OCI-LY7 (cell line): ENCODE results near the gene GMPS. TPM values are rescaled to one million over a fixed set of nuclear protein-coding genes. Genes with fewer than 3 reads are reported as not detected.

Experiments
- BruUV-seq: library from RNA; stranded (reverse); fragments of 400-500 nt; replicated peaks from 2 replicates; lab custom pipeline; 2021; lab: Mats Ljungman, UMichigan
- CTCF ChIA-PET: fragments of 300-600 bp; sonication (Branson Sonifier 250); formaldehyde crosslinking; loops from one replicate; lab custom pipeline; 2022; ENCODE audit warnings: antibody characterized with exemption; ENCODE audit not compliant: unreplicated experiment; lab: Charles Lee
- POLR2A ChIA-PET: fragments of 300-600 bp; sonication (Branson Sonifier 250); formaldehyde crosslinking; loops from one replicate; lab custom pipeline; 2022; ENCODE audit warnings: antibody characterized with exemption; lab: Charles Lee
- DNase-seq: peaks from one replicate; pipeline ENCODE4 v3.0.0-alpha.2; 2015; ENCODE audit warnings: low spot score
- H2AFZ ChIP-seq: fragments of 200-600 bp; sonication (generic), shearing (Covaris generic); 2 replicates; pipeline ENCODE4 v1.6.1; 2014; ENCODE audit warnings: mild to moderate bottlenecking, antibody characterized with exemption, low read length, moderate library complexity
- H3K27ac ChIP-seq: fragments of 200-600 bp; sonication (generic); 2 replicates; pipeline ENCODE4 v1.5.1; 2014; ENCODE audit warnings: mixed run types, low read depth, mild to moderate bottlenecking, moderate library complexity, low read length, inconsistent platforms; ENCODE audit not compliant: poor library complexity, severe bottlenecking
- H3K36me3 ChIP-seq: fragments of 200-600 bp; sonication (generic); 2 replicates; pipeline ENCODE4 v1.6.1; 2014; ENCODE audit warnings: mild to moderate bottlenecking, antibody characterized with exemption, low read length, moderate library complexity, mixed read lengths; ENCODE audit not compliant: insufficient read depth
- H3K4me1 ChIP-seq: fragments of 200-600 bp; sonication (generic); 2 replicates; pipeline ENCODE4 v1.5.1; 2014; ENCODE audit warnings: mild to moderate bottlenecking, low read length; ENCODE audit not compliant: insufficient read depth, poor library complexity, severe bottlenecking
- H3K4me2 ChIP-seq: fragments of 200-600 bp; sonication (generic); 2 replicates; pipeline ENCODE4 v1.6.1; 2014; ENCODE audit warnings: mild to moderate bottlenecking, low read length
- H3K4me3 ChIP-seq: fragments of 200-600 bp; sonication (generic); 2 replicates; pipeline ENCODE4 v1.5.1; 2014; ENCODE audit warnings: mild to moderate bottlenecking, low read depth, low read length; ENCODE audit not compliant: poor library complexity, severe bottlenecking
- H3K79me2 ChIP-seq: fragments of 200-600 bp; sonication (generic); 2 replicates; pipeline ENCODE4 v1.6.1; 2016; ENCODE audit warnings: low read depth, mild to moderate bottlenecking, low read length, moderate library complexity, mixed read lengths; ENCODE audit not compliant: insufficient read depth
- H3K9me2 ChIP-seq: fragments of 200-600 bp; sonication (generic); 2 replicates; pipeline ENCODE4 v1.6.1; 2016; ENCODE audit warnings: mild to moderate bottlenecking, low read length, mixed read lengths; ENCODE audit not compliant: insufficient read depth
- H3K9me3 ChIP-seq: fragments of 200-600 bp; sonication (generic); 2 replicates; pipeline ENCODE4 v1.6.1; 2014; ENCODE audit warnings: mild to moderate bottlenecking, mixed run types, low read length, mixed read lengths
- H4K20me1 ChIP-seq: fragments of 200-600 bp; sonication (generic); 2 replicates; pipeline ENCODE4 v1.6.1; 2014; ENCODE audit warnings: mild to moderate bottlenecking, antibody characterized with exemption, low read length, moderate library complexity, mixed read lengths; ENCODE audit not compliant: insufficient read depth
- EZH2phosphoT487 ChIP-seq: fragments of 200-600 bp; sonication (generic); IDR thresholded peaks from 2 replicates; pipeline ENCODE4 v1.6.1; 2018; ENCODE audit warnings: low read depth, borderline replicate concordance, mild to moderate bottlenecking, mixed run types, antibody characterized with exemption, low read length, moderate library complexity, mixed read lengths
- intact Hi-C: fragments of 100-400 bp; cut with micrococcal nuclease; formaldehyde crosslinking; loops from one replicate; pipeline ENCODE4 v1.10.0; 2022; ENCODE audit not compliant: unreplicated experiment
- total RNA-seq, 2 experiments: library from RNA; depleted of rRNA in 1 of 2; stranded (reverse); fragments of >200 nt in 1 of 2; shearing (Covaris generic) in 1 of 2; gene quantifications; 2 replicates each; pipeline ENCODE4 v1.2.3, GENCODE V29; 2014 to 2022
- TF ChIP-seq, protein P1 (sequence below): fragments of 200-600 bp; sonication (generic); conservative IDR thresholded peaks from 2 replicates; pipeline ENCODE4 v1.5.1; 2014; ENCODE audit warnings: mild to moderate bottlenecking, antibody characterized with exemption, low read length, moderate library complexity, mixed read lengths

Gene GMPS
- total RNA-seq, 2 experiments from 2014 or later: 37.6 to 116 TPM

DNA sequence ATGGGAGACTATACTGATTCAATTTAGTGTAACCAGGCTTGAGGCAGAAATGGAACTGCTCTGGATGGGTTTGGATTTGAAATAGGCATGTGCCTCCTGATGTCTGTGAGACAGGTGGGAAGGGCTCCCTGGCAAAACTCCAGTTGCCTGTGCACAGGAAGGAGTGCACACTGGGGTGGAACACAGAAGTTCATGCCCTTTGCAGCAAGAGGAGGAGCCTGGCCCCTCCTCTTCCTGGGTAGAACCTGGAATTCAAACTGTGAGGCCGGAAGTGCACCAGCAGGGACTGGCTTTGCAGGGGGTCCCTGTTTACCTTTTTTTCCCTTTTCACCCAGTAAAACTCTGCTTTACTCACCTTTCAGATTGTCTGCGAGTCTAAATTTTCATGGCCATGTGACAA is 99.9 kb downstream of the GMPS start:
- CTCF ChIA-PET: no interaction called here

DNA sequence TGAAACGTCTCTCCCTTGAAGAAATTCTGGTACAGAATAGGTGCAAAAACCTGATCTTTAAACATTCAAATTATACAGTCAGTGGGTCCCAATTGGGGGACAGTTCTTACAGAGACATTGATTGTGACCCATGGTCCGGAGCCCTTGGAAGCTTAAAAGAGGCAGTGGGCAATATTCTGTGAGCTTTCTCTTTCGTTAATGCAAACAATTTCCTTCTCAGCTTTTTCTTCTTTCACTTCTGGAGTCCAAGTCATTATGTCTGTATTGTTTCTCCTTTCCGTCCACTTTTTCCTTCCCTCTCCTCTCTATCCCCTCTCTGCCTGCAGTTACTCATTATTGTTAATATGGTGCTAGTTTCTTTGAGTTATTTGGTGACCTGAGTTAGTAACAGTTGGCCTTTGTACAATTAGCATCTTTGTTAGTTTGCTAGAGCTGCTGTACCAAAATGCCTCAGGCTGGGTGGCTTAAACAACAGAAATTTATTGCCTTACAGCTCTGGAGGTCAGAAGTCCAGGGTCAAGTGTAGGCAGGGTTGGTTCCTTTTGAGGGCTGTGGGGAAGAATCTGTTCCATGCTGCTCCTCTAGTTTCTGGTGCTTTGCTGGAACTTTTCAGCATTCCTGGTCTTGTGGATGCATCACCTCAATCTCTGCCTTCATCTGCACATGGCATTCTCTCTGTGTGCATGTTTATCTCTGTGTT is 102.6 kb downstream of the GMPS start:
- Histone ChIP-seq H3K9me3 (no peaks in the 10 kb centered on the region), H3K4me3 (no peak overlapping the region), H3K79me2 (no peaks in the 10 kb centered on the region), H3K4me2 (no peak overlapping the region), H4K20me1 (no peaks in the 10 kb centered on the region), H3K27ac (no peak overlapping the region), H3K4me1 (no peaks in the 10 kb centered on the region), H3K36me3 (no peaks in the 10 kb centered on the region), H2AFZ (no peak overlapping the region), H3K9me2 (no peaks in the 10 kb centered on the region)
- BruUV-seq: no TSS peak
- ChIA-PET CTCF (no interaction called here), POLR2A (interaction anchor here (0.6 kb wide), 1 partner anchor 346 kb away, joined by 3 read pairs; no protein-coding TSS in a partner anchor)
- no peak for DNase-seq
- no peak for TF ChIP-seq EZH2phosphoT487
- TF ChIP-seq, protein P1, sequence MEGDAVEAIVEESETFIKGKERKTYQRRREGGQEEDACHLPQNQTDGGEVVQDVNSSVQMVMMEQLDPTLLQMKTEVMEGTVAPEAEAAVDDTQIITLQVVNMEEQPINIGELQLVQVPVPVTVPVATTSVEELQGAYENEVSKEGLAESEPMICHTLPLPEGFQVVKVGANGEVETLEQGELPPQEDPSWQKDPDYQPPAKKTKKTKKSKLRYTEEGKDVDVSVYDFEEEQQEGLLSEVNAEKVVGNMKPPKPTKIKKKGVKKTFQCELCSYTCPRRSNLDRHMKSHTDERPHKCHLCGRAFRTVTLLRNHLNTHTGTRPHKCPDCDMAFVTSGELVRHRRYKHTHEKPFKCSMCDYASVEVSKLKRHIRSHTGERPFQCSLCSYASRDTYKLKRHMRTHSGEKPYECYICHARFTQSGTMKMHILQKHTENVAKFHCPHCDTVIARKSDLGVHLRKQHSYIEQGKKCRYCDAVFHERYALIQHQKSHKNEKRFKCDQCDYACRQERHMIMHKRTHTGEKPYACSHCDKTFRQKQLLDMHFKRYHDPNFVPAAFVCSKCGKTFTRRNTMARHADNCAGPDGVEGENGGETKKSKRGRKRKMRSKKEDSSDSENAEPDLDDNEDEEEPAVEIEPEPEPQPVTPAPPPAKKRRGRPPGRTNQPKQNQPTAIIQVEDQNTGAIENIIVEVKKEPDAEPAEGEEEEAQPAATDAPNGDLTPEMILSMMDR: no peak
- intact Hi-C loops: no loop called here

More for the DNA sequence above, 99.9 kb downstream of the GMPS start:
- Histone ChIP-seq H2AFZ (no peak overlapping the region), H3K9me3 (no peaks in the 10 kb centered on the region), H4K20me1 (no peaks in the 10 kb centered on the region), H3K36me3 (no peaks in the 10 kb centered on the region), H3K27ac (no peak overlapping the region), H3K9me2 (no peaks in the 10 kb centered on the region), H3K4me3 (no peak overlapping the region), H3K4me2 (no peak overlapping the region), H3K79me2 (no peaks in the 10 kb centered on the region), H3K4me1 (no peaks in the 10 kb centered on the region)
- TF ChIP-seq, protein P1: no peak
- no peak for TF ChIP-seq EZH2phosphoT487
- no TSS peak for BruUV-seq
- intact Hi-C loops: no loop called here
- DNase-seq: no peak
- POLR2A ChIA-PET: interaction anchor here (0.6 kb wide), 1 partner anchor 158 kb away, joined by 3 read pairs; no protein-coding TSS in a partner anchor

DNA sequence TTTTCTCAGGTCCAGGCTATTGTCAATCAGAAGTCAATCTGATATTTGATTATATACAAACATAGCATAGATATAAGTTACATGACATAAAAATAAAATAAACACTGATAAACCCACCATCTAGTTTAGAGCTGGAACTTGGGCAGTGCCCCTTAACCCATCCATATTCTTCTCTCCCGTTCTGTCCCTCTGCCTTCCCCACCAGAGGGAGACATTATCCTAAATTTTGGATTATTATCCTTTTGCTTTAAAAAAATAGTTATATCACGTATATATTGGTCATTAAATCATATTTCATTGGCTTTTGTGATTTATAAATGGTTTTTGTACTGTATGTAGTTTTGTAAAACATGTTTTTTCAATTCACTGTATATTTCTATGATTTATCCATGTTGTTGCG is 107.9 kb downstream of the GMPS start:
- DNase-seq: no peak
- no peaks in the 10 kb centered on the region for H3K9me2 ChIP-seq
- ChIA-PET POLR2A (interaction anchor here (0.6 to 0.8 kb wide), 2 partner anchors 20 to 36 kb away, joined by 3 to 4 read pairs; no protein-coding TSS in a partner anchor), CTCF (no interaction called here)
- no peak overlapping the region for H3K4me2 ChIP-seq
- no peak overlapping the region for H2AFZ ChIP-seq
- H3K4me3 ChIP-seq: no peak overlapping the region
- no peak overlapping the region for H3K27ac ChIP-seq
- no peaks in the 10 kb centered on the region for H3K9me3 ChIP-seq
- H3K4me1 ChIP-seq: no peaks in the 10 kb centered on the region
- no peak for TF ChIP-seq EZH2phosphoT487
- TF ChIP-seq, protein P1: peak; percentile 56
- intact Hi-C loops: no loop called here
- H4K20me1 ChIP-seq: no peaks in the 10 kb centered on the region
- no TSS peak for BruUV-seq
- no peaks in the 10 kb centered on the region for H3K79me2 ChIP-seq
- no peaks in the 10 kb centered on the region for H3K36me3 ChIP-seq
